SK-N-MC (cell line): Measurements from ENCODE around the gene CFAP45.

Experiments
- EZH2 ChIP-seq: fragments of 200-600 bp; sonication (generic); IDR thresholded peaks from one replicate; pipeline ENCODE4 v1.6.1; 2017; ENCODE audit warnings: antibody characterized with exemption
- POLR2AphosphoS5 ChIP-seq: IDR thresholded peaks from 2 replicates; pipeline ENCODE4 v1.6.1; 2012; ENCODE audit warnings: mild to moderate bottlenecking, low read depth, low read length, borderline replicate concordance

DNA sequence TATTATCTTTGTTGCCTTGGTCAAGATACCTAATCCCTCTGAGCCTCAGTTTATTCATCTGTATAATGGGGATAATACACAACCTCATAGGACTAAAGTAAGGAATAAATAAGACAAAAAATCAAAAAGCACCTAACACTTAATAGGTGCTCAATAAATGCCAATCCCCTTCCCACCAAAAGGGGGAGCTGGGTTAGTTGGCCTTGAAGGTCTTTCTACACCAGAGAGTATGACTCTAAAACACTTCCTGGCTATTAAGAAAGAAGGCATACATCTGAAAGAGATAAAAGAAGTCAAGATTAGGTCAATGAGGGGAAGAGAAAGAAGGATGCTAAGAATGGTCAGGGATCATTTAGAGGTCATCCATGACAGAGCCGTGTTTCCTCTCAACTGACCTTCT is 48.6 kb downstream of the CFAP45 start:
- TF ChIP-seq POLR2AphosphoS5 (no peak), EZH2 (no peak)
